OCI-LY7 (cell line): ENCODE results near the gene FBLN1. TPM values are rescaled to one million over a fixed set of nuclear protein-coding genes. Genes with fewer than 3 reads are reported as not detected.
"Not testable (repeated sequence)": the region's sequence is repeated elsewhere in the genome, so short reads cannot be mapped to it uniquely, and the experiment has no call there.

Experiments
- BruUV-seq: library from RNA; stranded (reverse); fragments of 400-500 nt; replicated peaks from 2 replicates; lab custom pipeline; 2021; lab: Mats Ljungman, UMichigan
- CTCF ChIA-PET: fragments of 300-600 bp; sonication (Branson Sonifier 250); formaldehyde crosslinking; loops from one replicate; lab custom pipeline; 2022; ENCODE audit warnings: antibody characterized with exemption; ENCODE audit not compliant: unreplicated experiment; lab: Charles Lee
- POLR2A ChIA-PET: fragments of 300-600 bp; sonication (Branson Sonifier 250); formaldehyde crosslinking; loops from one replicate; lab custom pipeline; 2022; ENCODE audit warnings: antibody characterized with exemption; lab: Charles Lee
- DNase-seq: peaks from one replicate; pipeline ENCODE4 v3.0.0-alpha.2; 2015; ENCODE audit warnings: low spot score
- H2AFZ ChIP-seq: fragments of 200-600 bp; sonication (generic), shearing (Covaris generic); 2 replicates; pipeline ENCODE4 v1.6.1; 2014; ENCODE audit warnings: mild to moderate bottlenecking, antibody characterized with exemption, low read length, moderate library complexity
- H3K27ac ChIP-seq: fragments of 200-600 bp; sonication (generic); 2 replicates; pipeline ENCODE4 v1.5.1; 2014; ENCODE audit warnings: mixed run types, low read depth, mild to moderate bottlenecking, moderate library complexity, low read length, inconsistent platforms; ENCODE audit not compliant: poor library complexity, severe bottlenecking
- H3K36me3 ChIP-seq: fragments of 200-600 bp; sonication (generic); 2 replicates; pipeline ENCODE4 v1.6.1; 2014; ENCODE audit warnings: mild to moderate bottlenecking, antibody characterized with exemption, low read length, moderate library complexity, mixed read lengths; ENCODE audit not compliant: insufficient read depth
- H3K4me1 ChIP-seq: fragments of 200-600 bp; sonication (generic); 2 replicates; pipeline ENCODE4 v1.5.1; 2014; ENCODE audit warnings: mild to moderate bottlenecking, low read length; ENCODE audit not compliant: insufficient read depth, poor library complexity, severe bottlenecking
- H3K4me2 ChIP-seq: fragments of 200-600 bp; sonication (generic); 2 replicates; pipeline ENCODE4 v1.6.1; 2014; ENCODE audit warnings: mild to moderate bottlenecking, low read length
- H3K4me3 ChIP-seq: fragments of 200-600 bp; sonication (generic); 2 replicates; pipeline ENCODE4 v1.5.1; 2014; ENCODE audit warnings: mild to moderate bottlenecking, low read depth, low read length; ENCODE audit not compliant: poor library complexity, severe bottlenecking
- H3K79me2 ChIP-seq: fragments of 200-600 bp; sonication (generic); 2 replicates; pipeline ENCODE4 v1.6.1; 2016; ENCODE audit warnings: low read depth, mild to moderate bottlenecking, low read length, moderate library complexity, mixed read lengths; ENCODE audit not compliant: insufficient read depth
- H3K9me2 ChIP-seq: fragments of 200-600 bp; sonication (generic); 2 replicates; pipeline ENCODE4 v1.6.1; 2016; ENCODE audit warnings: mild to moderate bottlenecking, low read length, mixed read lengths; ENCODE audit not compliant: insufficient read depth
- H3K9me3 ChIP-seq: fragments of 200-600 bp; sonication (generic); 2 replicates; pipeline ENCODE4 v1.6.1; 2014; ENCODE audit warnings: mild to moderate bottlenecking, mixed run types, low read length, mixed read lengths
- H4K20me1 ChIP-seq: fragments of 200-600 bp; sonication (generic); 2 replicates; pipeline ENCODE4 v1.6.1; 2014; ENCODE audit warnings: mild to moderate bottlenecking, antibody characterized with exemption, low read length, moderate library complexity, mixed read lengths; ENCODE audit not compliant: insufficient read depth
- CTCF ChIP-seq: fragments of 200-600 bp; sonication (generic); conservative IDR thresholded peaks from 2 replicates; pipeline ENCODE4 v1.5.1; 2014; ENCODE audit warnings: mild to moderate bottlenecking, antibody characterized with exemption, low read length, moderate library complexity, mixed read lengths
- EZH2phosphoT487 ChIP-seq: fragments of 200-600 bp; sonication (generic); IDR thresholded peaks from 2 replicates; pipeline ENCODE4 v1.6.1; 2018; ENCODE audit warnings: low read depth, borderline replicate concordance, mild to moderate bottlenecking, mixed run types, antibody characterized with exemption, low read length, moderate library complexity, mixed read lengths
- intact Hi-C: fragments of 100-400 bp; cut with micrococcal nuclease; formaldehyde crosslinking; loops from one replicate; pipeline ENCODE4 v1.10.0; 2022; ENCODE audit not compliant: unreplicated experiment
- total RNA-seq, 2 experiments: library from RNA; depleted of rRNA in 1 of 2; stranded (reverse); fragments of >200 nt in 1 of 2; shearing (Covaris generic) in 1 of 2; gene quantifications; 2 replicates each; pipeline ENCODE4 v1.2.3, GENCODE V29; 2014 to 2022

The FBLN1 gene
- total RNA-seq, 2 experiments from 2014 or later: not detected

GRCh38 chr22:45490836-45491235 lies 11.8 kb upstream of the FBLN1 start:
- BruUV-seq: no TSS peak
- no peaks in the 10 kb centered on the region for H3K9me2 ChIP-seq
- DNase-seq: no peak
- H2AFZ ChIP-seq: no peak overlapping the region
- ChIA-PET CTCF (no interaction called here), POLR2A (no interaction called here)
- H3K4me1 ChIP-seq: no peaks in the 10 kb centered on the region
- TF ChIP-seq CTCF: no peak
- no peak for TF ChIP-seq EZH2phosphoT487
- intact Hi-C loops: loop anchor here (10.0 kb wide), 1 partner anchor 74 kb away; no protein-coding TSS in a partner anchor
- H3K27ac ChIP-seq: no peak overlapping the region
- H4K20me1 ChIP-seq: no peaks in the 10 kb centered on the region
- no peaks in the 10 kb centered on the region for H3K36me3 ChIP-seq
- H3K9me3 ChIP-seq: no peaks in the 10 kb centered on the region
- no peak overlapping the region for H3K4me3 ChIP-seq
- no peaks in the 10 kb centered on the region for H3K79me2 ChIP-seq
- H3K4me2 ChIP-seq: no peak overlapping the region

- no peak for DNase-seq
- no TSS peak for BruUV-seq
- H2AFZ ChIP-seq: no peak overlapping the region
- no peak overlapping the region for H3K4me3 ChIP-seq
- POLR2A ChIA-PET: no interaction called here
- TF ChIP-seq CTCF (no peak), EZH2phosphoT487 (no peak)
- no peaks in the 10 kb centered on the region for H3K9me2 ChIP-seq
- H3K4me1 ChIP-seq: no peaks in the 10 kb centered on the region
- CTCF ChIA-PET: no interaction called here
- H3K79me2 ChIP-seq: no peaks in the 10 kb centered on the region
- no peak overlapping the region for H3K4me2 ChIP-seq
- intact Hi-C loops: loop anchor here (10.0 kb wide), 1 partner anchor 73 kb away; no protein-coding TSS in a partner anchor
- no peaks in the 10 kb centered on the region for H3K36me3 ChIP-seq
- H3K27ac ChIP-seq: no peak overlapping the region
- H4K20me1 ChIP-seq: no peaks in the 10 kb centered on the region
- no peaks in the 10 kb centered on the region for H3K9me3 ChIP-seq
Observed at GRCh38 chr22:45491841-45492240, 10.8 kb upstream of the FBLN1 start.

- ChIA-PET POLR2A (interaction anchor here (1.1 kb wide), 1 partner anchor 110 kb away, joined by 3 read pairs; no protein-coding TSS in a partner anchor), CTCF (no interaction called here)
- DNase-seq: no peak
- Histone ChIP-seq H3K27ac (no peak overlapping the region), H3K4me3 (no peak overlapping the region), H4K20me1 (no peaks in the 10 kb centered on the region), H3K9me2 (no peaks in the 10 kb centered on the region), H3K79me2 (no peaks in the 10 kb centered on the region), H3K9me3 (no peaks in the 10 kb centered on the region), H3K4me1 (no peaks in the 10 kb centered on the region), H3K36me3 (no peaks in the 10 kb centered on the region), H3K4me2 (no peak overlapping the region), H2AFZ (no peak overlapping the region)
- TF ChIP-seq EZH2phosphoT487: no peak
- no peak for TF ChIP-seq CTCF
- no TSS peak for BruUV-seq
- intact Hi-C loops: loop anchor here (10.0 kb wide), 1 partner anchor 71 kb away; no protein-coding TSS in a partner anchor
Observed at GRCh38 chr22:45493286-45493771, 9.4 kb upstream of the FBLN1 start.

GRCh38 chr22:45494306-45494705 lies 8.4 kb upstream of the FBLN1 start:
- BruUV-seq, CTCF ChIA-PET: not testable (repeated sequence)
- POLR2A ChIA-PET: interaction anchor here (0.6 kb wide), 1 partner anchor 34 kb away, joined by 3 read pairs; no protein-coding TSS in a partner anchor

More at GRCh38 chr22:45494306-45494705, 8.4 kb upstream of the FBLN1 start:
- intact Hi-C loops: loop anchor here (10.0 kb wide), 1 partner anchor 70 kb away; no protein-coding TSS in a partner anchor
- H3K9me3 ChIP-seq, H3K9me2 ChIP-seq, H4K20me1 ChIP-seq, H3K4me1 ChIP-seq, DNase-seq, H3K36me3 ChIP-seq, H3K27ac ChIP-seq, H3K79me2 ChIP-seq, H2AFZ ChIP-seq, H3K4me2 ChIP-seq, H3K4me3 ChIP-seq: not testable (repeated sequence)
